NCI-H226 (cell line): ENCODE data around the gene PTPA.

Source experiments
- DNase-seq: peaks from one replicate; pipeline ENCODE4 v3.0.0-alpha.2; 2015

The PTPA gene

DNA sequence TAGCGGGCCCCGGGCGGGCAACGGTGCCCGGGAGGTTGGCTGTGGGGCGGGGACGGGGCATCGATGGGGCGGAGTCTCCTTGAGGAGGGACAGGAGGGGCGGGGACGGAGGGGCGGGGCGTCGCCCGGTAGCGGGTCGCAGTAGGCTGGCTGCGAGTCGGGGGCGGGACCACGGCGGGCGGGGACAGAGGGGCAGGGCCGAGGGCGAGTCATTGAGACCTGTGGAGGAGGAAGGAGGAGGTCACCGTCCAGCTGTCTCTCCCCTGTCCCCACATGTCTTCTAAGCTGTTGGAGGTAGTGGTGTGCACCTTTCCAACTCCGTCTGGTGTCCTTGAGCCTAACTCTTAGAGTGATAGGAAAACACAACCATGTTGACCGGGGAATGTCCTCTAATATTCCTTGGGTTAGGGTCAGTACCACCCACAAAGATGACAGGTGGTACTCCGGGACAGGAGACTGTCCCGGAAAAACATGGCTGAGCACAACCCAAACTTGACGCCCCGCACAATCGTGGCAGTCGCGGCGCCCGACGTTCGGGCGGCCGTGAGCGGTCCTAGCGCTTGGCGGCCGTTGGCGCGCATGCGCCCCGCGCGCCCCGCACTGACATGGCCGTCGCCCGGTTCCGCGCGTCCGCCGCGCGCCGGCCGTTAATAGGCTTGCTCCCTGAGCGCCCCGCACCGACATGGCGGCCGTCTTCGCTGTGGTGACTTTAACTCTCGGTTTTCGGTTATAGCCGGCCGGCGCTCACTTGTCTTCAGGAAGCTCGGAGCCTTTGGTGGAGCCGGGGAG is at the start of gene PTPA, which contains the start of gene CRAT:
TSS of gene PTPA (plus strand) at position 676 of the 788 bp plus-strand sequence. CDS start 186 bp downstream, outside the sequence.
TSS of gene CRAT (minus strand) at position 54 of the 788 bp plus-strand sequence. CDS start 284 bp downstream, outside the sequence.
- DNase-seq, result peak; percentile 79

DNA sequence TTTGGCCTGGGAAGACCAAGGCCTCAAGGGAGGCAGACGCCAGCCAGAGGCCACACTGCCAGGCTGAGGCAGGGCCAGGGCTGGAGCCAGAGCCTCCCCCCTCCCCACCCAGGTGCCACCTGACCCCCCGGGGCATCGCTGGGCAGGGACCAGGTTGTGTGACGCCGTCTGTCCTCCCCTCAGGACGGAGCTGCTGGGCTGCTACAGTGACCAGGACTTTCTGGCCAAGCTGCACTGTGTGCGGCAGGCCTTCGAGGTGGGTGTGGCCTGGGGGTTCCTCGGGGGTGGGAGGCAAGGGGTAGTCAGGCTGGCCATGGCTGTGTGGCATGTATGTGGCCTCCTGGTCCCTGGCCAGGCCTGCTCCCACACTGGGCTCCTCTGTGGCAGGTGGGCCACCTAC is 48.2 kb upstream of the PTPA start:
- no peak for DNase-seq

DNA sequence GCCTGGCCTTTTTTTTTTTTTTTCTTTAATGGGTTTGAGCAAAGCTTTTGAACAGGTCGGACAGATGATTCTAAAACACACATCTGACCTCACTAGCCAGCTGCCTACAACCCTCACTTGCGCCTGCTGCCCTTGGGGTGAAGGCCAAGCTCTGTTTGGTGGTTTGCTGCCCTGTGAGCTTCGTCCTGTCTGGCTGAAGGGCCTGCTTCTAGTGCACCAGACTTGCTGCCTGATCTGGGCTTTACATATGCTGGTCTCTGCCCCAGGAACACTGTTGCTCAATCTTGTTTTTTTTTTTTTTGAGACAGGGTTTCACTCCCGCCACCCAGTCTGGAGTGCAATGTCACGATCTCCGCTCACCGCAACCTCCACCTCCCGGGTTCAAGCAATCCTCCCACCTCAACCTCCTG is 46.7 kb upstream of the PTPA start:
- no peak for DNase-seq

DNA sequence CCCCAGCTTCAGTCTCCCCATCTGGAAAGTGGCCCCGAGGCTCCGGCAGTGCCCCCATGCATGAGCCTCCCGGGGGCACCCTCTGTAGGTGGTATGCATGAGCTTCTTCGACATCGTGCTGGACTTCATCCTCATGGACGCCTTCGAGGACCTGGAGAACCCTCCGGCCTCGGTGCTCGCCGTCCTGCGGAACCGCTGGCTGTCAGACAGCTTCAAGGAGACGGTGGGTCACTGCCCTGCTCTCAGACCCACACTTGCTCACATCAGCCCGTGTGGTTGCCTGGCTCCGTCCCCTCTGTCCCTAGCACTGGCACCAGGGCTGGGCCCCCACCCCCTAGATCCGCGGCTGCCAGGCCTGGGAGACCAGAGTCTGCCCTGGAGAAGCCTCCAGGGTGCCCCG is 43.1 kb upstream of the PTPA start:
- DNase-seq, result no peak

DNA sequence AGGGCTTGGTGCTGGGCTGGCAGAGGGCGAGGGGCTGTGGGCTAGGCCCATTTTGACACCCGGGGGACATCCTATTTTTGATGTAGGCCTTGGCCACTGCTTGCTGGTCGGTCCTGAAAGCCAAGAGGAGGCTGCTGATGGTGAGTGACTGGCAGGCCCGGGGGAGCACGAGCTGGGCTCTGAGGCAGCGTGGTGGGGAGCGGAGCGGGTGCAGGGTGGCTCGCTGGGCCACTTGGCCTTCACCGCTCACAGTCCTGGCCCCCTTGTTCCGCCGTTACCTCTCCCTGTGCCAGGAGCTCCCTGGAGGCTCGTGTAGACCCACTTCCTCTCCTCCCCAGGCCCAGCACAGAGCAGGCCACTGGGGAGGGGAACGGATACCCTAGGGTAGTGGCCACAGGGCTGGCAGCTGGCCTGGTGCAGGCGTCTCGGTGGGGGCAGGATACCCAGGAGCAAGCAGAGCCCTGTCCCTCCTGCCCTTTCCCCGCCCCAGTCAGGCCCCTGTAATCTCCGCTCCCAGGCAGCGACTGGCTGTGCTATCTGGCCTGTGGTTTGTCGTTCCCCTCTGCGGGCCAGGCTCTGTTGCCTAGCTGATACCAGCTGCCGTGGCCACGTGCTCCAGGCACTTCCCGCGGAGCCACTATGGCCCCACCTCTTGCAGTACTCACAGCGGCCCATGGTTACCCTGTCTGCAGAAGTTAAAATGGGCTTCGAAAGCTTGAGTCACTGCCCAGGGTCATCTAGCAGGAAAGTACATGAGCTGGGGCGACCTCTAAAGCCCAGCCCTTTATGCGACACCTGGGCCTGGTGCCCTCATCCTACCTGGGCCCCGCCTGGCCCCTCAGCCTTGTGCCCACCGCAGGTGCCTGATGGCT is 42.0 kb upstream of the PTPA start:
- no peak for DNase-seq

DNA sequence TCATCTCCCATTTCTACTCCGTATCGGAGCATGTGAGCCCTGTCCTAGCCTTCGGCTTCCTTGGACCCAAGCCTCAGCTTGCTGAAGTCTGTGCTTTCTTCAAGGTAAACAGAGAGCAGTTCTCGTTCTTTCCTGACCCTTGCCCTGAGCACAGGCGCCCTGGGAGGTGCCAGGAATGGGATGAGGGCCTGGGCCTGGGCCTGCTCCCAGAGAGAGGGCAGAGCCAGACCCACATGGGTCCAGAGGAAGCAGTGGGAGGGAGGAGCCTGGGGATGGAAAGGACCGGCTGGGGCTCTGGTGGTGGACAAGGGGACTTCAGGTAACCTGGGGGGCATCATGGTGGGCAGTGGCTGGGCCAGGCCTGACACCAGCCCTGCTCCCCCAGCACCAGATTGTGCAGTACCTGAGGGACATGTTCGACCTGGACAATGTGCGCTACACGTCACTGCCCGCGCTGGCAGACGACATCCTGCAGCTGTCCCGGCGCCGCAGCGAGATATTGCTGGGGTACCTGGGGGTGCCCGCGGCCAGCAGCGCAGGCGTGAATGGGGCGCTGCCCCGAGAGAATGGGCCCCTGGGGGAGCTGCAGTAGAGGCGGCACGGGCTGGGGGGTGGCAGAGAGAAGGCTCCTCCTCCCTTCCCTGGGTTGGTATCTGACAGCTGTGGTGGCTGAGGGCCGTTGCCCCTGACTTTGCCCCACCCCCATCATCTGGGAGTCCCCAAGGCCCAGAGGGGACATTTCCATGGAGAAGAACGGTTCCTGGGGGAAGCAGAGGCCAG is 41.2 kb upstream of the PTPA start:
- no peak for DNase-seq

DNA sequence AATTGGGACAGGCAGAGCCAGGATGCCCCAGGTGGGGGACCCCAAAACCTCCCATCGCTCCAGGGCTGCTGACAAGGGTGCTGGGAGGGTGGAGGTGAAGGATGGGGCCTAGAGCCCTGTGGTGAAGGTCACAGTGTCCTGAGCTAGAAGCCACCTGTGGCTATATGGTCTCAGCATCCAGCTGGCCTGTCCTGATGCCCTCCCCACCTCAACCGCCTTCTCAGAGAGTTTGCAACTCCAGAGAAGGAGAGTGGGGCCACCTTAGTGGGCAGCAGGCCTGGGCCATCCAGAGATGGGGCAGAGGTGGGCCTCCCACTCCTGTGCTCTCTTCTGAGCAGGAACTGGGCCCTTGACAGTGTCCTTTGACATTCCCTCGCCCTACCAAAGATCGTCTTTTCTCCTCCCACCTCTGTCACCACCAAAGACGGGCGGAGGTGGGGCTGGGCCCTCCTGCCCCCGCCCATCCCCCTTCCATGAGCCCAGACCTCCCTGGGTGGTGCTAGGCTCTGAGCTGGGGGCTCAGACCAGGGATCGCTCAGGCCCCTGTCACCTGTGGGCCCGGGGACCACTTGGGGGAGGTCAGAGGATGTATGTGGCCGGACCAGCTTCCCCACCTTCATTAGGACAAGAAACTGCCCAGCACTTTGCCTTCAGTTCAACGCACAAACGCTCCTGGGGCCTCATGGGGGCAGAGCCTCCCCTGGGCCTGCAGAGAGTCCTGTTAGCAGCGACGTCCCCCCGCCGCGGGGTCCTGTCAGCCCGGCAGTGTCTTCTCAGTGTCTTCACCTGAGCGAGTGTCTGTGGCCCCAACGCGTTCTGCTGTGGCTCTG is 40.3 kb upstream of the PTPA start:
- no peak for DNase-seq

DNA sequence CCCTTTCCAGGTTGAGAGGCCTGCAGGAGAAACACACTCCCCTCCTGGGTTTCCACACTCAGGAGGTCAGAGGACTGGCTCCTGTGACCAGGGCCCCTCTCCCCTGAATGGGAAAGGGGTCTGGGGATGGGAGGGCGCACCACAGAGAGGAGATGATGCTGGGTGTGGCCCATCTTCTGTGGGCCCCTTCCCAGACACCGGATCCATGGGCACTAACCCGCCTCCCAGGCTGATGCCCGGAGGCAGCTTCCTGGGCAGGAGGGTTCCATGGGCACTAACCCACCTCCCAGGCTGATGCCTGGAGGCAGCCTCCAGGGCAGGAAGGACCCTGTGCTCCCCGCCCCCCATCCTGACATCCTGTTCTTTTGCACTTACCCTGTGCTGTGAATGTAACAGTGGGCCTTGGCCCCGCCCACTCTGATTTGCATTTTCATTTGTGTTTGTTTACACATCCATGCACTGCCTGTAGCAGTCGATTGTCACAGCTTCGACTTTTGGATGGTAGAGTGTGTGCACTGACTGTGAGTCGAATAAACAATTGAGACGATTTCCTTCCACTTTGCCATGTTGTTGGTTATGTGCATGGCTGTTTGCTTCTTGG is 39.6 kb upstream of the PTPA start:
- no peak for DNase-seq

DNA sequence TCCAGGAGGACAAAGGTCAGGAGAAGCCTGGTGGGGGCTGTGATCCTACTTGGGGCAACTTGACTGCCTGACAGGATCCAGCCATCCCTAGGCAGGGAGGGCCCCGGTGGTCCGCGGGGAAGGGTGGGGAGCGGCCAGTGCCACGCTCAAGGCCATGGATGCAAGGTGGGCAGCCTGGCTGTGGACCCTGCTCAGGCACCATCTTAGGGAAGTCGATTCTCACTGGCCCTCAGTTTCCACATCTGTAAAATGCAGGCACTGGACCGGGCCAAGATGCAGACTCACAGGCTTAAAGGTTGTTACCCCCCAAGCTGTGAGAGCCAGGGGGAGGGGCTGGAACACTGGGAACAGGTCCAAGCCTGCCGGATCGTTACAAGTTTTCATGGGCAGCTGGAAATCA is 39.0 kb upstream of the PTPA start:
- no peak for DNase-seq

DNA sequence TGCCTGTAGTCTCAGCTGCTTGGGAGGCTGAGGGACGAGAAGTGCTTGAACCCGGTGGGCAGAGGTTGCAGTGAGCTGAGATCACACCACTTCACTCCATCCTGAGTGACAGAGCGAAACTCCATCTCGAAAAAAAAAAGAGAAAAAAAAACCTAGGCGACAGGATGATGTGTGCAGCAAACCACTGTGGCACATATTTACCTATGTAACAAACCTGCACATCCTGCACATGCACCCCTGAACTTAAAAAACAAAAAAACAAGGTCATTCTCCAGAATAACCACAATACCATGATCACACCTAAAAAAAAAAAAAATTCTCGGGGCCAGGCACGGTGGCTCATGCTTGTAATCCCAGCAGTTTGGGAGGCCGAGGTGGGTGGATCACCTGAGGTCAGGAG is 37.8 kb upstream of the PTPA start:
- no peak for DNase-seq

DNA sequence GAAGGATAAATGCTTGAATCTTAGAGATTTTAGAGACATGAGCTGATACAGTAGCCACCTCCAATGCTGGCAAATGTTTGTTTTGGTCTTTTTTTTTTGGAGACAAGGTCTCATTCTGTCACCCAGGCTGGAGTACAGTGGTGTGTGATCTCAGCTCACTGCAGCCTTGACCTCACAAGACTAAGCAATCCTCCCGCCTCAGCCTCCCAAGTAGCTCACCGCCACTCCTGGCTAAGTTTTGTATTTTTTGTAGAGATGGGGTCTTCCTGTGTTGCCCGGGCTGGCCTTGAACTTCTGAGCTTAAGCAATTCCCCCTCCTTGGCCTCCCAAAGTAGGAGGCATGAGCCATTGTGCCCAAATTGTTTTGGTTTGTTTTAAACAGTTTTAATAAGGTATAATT is 37.1 kb upstream of the PTPA start:
- DNase-seq, result no peak

DNA sequence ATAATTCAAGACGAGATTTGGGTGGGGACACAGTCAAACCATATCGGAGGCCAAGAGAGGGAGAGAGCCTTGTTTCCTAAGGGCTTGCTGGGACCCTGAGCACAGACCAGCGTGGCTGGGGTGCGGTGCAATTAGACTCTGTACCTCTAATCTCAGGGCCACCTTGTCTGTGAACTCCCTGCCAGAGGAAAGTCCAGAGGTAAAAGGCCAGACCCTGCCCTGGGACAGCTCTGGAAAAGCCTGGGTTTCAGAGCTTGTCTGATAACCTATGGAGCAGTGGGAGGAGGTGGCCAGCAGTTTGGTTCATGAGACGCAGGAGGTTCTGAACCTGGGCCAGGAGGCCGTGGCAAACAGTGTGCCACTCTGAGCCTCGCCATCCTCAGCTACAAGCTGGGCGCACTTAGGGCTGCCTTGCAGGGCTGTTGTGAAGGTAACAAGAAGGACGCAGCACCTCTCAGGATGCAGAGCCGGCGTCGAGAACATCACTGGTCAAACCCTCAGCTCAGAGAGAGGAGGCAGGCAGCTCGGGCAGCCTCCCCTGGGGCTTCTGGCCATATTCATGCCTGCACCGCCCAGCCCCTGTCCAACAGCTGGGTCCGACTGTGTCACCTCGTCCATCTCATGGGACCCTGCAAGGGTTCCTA is 35.1 kb upstream of the PTPA start:
- no peak for DNase-seq

DNA sequence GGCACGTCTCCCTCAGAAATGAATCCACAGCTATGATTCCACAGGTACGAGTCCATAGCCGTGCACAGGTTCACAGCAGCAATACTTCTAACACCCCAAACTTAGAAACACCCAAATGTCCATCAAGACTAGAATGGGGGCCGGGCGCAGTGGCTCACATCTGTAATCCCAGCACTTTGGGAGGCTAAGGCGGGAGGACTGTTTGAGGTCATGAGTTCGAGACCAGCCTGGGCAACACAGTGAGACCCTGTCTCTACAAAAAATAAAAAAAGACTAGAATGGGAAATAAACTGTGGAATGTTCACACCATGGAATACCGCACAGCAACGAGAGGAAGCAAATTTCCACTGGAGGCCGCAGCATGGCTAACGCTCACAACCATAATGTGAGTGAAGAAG is 34.6 kb upstream of the PTPA start:
- no peak for DNase-seq

DNA sequence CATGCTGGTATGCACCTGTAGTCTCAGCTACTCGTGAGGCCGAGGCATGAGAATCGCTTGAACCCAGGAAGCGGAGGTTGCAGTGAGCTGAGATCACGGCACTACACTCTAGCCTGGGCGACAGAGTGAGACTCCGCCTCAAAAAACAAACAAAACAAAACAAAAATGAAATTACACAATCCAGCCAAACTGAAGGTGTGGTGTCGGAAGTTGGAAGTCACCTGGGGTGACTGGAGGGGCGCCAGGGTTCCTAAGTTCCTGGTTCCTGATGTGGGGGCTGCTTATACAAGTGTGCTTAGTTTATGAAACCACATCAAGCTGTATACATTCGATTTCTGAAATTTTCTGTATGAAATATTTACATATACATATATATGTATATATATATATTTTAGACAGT is 34.0 kb upstream of the PTPA start:
- DNase-seq, result no peak

DNA sequence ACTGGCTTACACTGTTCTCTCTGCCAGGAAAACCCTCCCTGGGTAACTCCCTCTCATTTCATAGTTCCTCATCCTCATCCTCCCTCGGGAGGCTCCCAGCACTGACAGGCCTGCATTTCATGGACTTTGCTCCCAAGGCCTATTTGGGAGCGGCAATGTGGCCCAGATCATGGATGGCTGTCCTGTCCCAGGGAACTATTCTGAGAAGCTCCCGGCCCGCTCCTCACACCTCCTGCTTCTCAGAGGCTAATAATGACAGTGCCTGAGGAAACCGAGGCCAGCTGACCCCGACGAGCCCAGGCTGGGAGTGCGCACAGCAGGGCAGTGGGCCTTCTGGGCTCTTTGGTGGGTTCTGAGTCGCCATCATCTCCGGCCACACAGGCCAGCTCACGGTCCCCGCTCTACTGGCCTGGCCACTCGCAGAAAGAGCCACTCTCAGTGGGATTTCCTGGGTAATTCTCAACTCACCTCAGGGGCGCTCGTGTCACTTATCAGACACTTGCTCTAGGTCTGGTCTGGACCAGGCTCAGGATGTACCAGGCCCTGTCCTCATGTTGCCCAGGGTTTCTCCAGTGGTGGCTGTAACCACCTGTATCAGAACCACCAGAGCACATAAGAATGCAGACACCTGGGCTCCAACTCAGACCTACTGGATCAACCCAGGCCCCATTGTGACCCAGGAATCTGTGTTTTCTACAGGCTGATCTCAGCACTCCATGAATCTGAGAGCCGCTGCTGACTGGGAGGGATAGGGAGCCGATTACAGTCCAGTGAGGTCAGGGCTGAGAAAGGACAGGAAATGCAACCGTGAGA is 32.3 kb upstream of the PTPA start:
- DNase-seq, result no peak

DNA sequence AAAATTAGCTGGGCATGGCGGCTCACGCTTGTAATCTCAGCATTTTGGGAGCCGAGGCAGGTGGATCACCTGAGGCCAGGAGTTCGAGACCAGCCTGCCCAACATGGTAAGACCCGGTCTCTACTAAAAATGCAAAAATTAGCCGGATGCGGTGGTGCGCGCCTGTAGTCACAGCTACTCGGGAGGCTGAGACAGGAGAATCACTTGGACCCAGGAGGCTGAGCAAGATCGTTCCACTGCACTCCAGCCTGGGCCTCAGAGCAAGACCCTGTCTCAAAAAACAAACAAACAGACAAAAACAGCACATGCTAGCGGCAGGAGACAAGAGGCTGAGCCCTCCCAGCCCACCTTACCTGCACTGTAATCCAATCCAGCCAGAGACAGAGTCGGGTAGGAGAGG is 31.4 kb upstream of the PTPA start:
- no peak for DNase-seq

DNA sequence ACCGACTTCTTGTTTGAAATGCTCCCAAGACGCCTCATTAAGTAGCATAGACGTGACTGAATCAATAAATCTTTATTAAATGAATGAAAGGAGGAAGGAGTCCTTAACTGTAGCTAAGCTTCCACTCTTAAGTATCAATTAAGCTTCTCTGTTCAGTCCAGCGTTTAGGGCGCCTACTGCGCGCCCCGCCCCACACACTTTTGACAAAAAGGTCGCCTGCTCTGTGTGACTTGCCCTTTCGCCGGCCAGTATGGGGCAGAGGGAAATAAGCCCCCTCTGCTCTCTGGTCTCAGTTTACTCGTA is 31.0 kb upstream of the PTPA start:
- no peak for DNase-seq

DNA sequence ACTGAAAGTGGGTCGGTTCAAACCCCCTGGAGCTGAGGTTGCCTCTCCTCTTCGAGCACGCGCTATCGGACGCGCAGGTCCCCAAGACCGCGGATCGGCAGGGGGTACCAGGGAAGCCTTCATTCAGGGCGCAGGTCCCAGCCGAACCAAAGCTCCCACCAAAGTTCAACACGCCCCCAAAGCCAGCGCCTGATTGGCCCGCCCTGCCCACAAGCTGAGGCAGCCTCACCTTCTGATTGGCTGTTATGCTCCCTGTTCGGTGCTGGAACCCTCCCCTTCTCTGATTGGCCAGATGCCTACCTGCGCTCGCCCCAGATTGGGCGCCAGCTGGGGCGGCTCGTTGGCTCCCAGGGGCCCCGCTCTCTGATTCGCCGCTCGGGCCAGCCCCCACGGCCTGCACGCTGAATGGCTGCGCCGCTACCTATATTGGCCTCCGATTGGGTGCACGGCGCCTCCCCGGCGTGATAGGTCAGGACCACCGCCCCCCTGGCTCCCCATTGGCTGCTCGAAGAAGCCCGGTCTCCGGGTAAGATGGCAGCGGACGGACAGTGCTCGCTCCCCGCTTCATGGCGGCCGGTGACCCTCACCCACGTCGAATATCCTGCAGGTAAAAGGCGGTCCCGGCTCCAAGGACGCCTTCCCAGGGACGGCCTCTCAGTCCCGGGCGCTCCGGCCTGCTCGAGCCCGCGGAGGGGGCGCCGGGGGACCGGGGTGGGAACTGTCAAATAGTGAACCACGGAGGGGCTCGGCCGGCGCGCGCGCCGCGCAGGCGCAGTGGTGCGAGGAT is 30.4 kb upstream of the PTPA start, which contains the start of gene DOLPP1:
TSS of gene DOLPP1 (plus strand) at position 511 of the 787 bp plus-strand sequence. CDS start at position 532, 21 bp downstream.
- DNase-seq, result peak; percentile 100

DNA sequence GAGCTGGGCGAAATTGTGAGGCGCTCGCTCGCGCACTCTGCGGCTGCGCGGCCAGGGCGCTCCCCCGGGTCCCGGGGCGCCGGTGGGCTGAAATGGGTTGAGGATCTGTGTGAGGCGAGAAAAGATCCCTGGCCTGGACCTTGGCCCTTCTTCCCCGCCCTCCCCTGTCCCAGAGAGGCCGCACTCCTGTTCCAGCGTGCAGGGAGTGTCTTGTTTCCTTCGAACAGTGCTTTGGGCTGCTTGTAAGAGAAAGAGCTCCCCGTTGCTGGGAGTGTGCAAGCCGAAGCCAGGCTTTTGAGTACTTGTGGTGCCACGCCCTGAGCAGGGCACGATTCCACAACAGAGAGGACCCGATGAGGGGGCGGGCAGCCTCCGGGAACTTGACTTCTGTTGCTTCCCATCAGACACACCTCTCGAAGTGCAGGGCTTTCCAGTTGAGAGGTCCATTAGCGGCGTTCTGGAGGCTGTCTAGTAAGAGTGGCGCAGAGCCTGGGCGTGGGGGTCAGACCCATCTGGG is 29.8 kb upstream of the PTPA start:
- no peak for DNase-seq
